HG03103 (cell line): ENCODE results near the gene ASTN2.
"Not testable (repeated sequence)": the region's sequence is repeated elsewhere in the genome, so short reads cannot be mapped to it uniquely, and the experiment has no call there.

Experiments used
- ATAC-seq: cut with Tn5 transposase; IDR thresholded peaks from one replicate; pipeline ENCODE4 v1.9.1; 2021; ENCODE audit warnings: low read depth; ENCODE audit not compliant: unreplicated experiment

ASTN2 gene

GRCh38 chr9:116940614-116941215 is 474.1 kb downstream of the ASTN2 start:
- no peak for ATAC-seq

- peak; percentile 40 for ATAC-seq
Observed at GRCh38 chr9:116939614-116940013, 475.2 kb downstream of the ASTN2 start.

- no peak for ATAC-seq
Observed at GRCh38 chr9:116939161-116939560, 475.7 kb downstream of the ASTN2 start.

GRCh38 chr9:116937361-116937760 is 477.5 kb downstream of the ASTN2 start:
- no peak for ATAC-seq

GRCh38 chr9:116935149-116935897 is 479.5 kb downstream of the ASTN2 start:
- peak; percentile 88 for ATAC-seq

- ATAC-seq, result no peak
Observed at GRCh38 chr9:116934131-116934530, 480.7 kb downstream of the ASTN2 start.

- ATAC-seq, result no peak
Observed at GRCh38 chr9:116933251-116933650, 481.6 kb downstream of the ASTN2 start.

- ATAC-seq, result no peak
Observed at GRCh38 chr9:116929621-116930020, 485.2 kb downstream of the ASTN2 start.

GRCh38 chr9:116928884-116929283 is 486.0 kb downstream of the ASTN2 start:
- ATAC-seq, result no peak

- no peak for ATAC-seq
Observed at GRCh38 chr9:116928289-116928688, 486.6 kb downstream of the ASTN2 start.

- no peak for ATAC-seq
Observed at GRCh38 chr9:116927726-116928125, 487.1 kb downstream of the ASTN2 start.

GRCh38 chr9:116925121-116925520 is 489.7 kb downstream of the ASTN2 start:
- no peak for ATAC-seq

GRCh38 chr9:116924462-116925110 is 490.3 kb downstream of the ASTN2 start:
- no peak for ATAC-seq

GRCh38 chr9:116917895-116918508 is 496.9 kb downstream of the ASTN2 start:
- not testable (repeated sequence) for ATAC-seq

- no peak for ATAC-seq
Observed at GRCh38 chr9:116913536-116913935, 501.3 kb downstream of the ASTN2 start.

- ATAC-seq, result no peak
Observed at GRCh38 chr9:116910201-116910600, 504.7 kb downstream of the ASTN2 start.

- ATAC-seq, result no peak
Observed at GRCh38 chr9:116907989-116908388, 506.9 kb downstream of the ASTN2 start.

GRCh38 chr9:116905171-116905588 is 509.7 kb downstream of the ASTN2 start:
- no peak for ATAC-seq

GRCh38 chr9:116904165-116904564 is 510.7 kb downstream of the ASTN2 start:
- ATAC-seq, result no peak

- ATAC-seq, result no peak
Observed at GRCh38 chr9:116901260-116901659, 513.6 kb downstream of the ASTN2 start.

GRCh38 chr9:116900543-116900942 is 514.3 kb downstream of the ASTN2 start:
- no peak for ATAC-seq
